Chondrocyte (in vitro differentiated cells): Measurements from ENCODE around the gene RAD18. TPM values are rescaled to one million over a fixed set of nuclear protein-coding genes. Genes with fewer than 3 reads are reported as not detected.

Experiments used
- DNase-seq: peaks from one replicate; pipeline ENCODE4 v3.0.0; 2021; ENCODE audit warnings: mixed read lengths, low spot score
- H3K27ac Mint-ChIP-seq: one replicate; pipeline ENCODE4 v1.8.0; 2021; ENCODE audit warnings: mild to moderate bottlenecking, moderate library complexity, mixed read lengths; ENCODE audit not compliant: unreplicated experiment
- H3K27me3 Mint-ChIP-seq: 2 replicates; pipeline ENCODE4 v1.8.0; 2021; ENCODE audit warnings: low read depth, mixed read lengths
- H3K36me3 Mint-ChIP-seq: 2 replicates; pipeline ENCODE4 v1.8.0; 2021; ENCODE audit warnings: low read depth, mixed read lengths
- H3K4me1 Mint-ChIP-seq: 2 replicates; pipeline ENCODE4 v1.8.0; 2021; ENCODE audit warnings: low read depth, mild to moderate bottlenecking, mixed read lengths
- H3K4me3 Mint-ChIP-seq: one replicate; pipeline ENCODE4 v1.8.0; 2021; ENCODE audit warnings: mild to moderate bottlenecking, moderate library complexity, mixed read lengths; ENCODE audit not compliant: unreplicated experiment
- H3K9me3 Mint-ChIP-seq: 2 replicates; pipeline ENCODE4 v1.8.0; 2021; ENCODE audit warnings: low read depth, mixed read lengths
- long read RNA-seq: library from polyadenylated mRNA; stranded (forward); transcript quantifications from one replicate; pipeline ENCODE4 v2.0.0, GENCODE V29; 2021
- total RNA-seq: library from RNA; stranded (reverse); gene quantifications from 3 replicates; pipeline ENCODE4 v1.2.1, GENCODE V29; 2021
- TF ChIP-seq, protein P1 (sequence below): fragments of 200-600 bp; sonication (generic); IDR thresholded peaks from 2 replicates; pipeline ENCODE4 v1.5.0; 2021; ENCODE audit warnings: antibody characterized with exemption, mild to moderate bottlenecking, moderate library complexity

RAD18 gene, protein sequence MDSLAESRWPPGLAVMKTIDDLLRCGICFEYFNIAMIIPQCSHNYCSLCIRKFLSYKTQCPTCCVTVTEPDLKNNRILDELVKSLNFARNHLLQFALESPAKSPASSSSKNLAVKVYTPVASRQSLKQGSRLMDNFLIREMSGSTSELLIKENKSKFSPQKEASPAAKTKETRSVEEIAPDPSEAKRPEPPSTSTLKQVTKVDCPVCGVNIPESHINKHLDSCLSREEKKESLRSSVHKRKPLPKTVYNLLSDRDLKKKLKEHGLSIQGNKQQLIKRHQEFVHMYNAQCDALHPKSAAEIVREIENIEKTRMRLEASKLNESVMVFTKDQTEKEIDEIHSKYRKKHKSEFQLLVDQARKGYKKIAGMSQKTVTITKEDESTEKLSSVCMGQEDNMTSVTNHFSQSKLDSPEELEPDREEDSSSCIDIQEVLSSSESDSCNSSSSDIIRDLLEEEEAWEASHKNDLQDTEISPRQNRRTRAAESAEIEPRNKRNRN
- total RNA-seq: 9.1 to 22.2 TPM (median 9.7 TPM) in 3 replicates
- long read RNA-seq, full-length matches to known transcripts: 7 of 11 reads
- long read RNA-seq, partial matches to known transcripts: 1 of 11 reads
- long read RNA-seq, other reads (novel, unspliced or antisense): 3 of 11 reads

DNA sequence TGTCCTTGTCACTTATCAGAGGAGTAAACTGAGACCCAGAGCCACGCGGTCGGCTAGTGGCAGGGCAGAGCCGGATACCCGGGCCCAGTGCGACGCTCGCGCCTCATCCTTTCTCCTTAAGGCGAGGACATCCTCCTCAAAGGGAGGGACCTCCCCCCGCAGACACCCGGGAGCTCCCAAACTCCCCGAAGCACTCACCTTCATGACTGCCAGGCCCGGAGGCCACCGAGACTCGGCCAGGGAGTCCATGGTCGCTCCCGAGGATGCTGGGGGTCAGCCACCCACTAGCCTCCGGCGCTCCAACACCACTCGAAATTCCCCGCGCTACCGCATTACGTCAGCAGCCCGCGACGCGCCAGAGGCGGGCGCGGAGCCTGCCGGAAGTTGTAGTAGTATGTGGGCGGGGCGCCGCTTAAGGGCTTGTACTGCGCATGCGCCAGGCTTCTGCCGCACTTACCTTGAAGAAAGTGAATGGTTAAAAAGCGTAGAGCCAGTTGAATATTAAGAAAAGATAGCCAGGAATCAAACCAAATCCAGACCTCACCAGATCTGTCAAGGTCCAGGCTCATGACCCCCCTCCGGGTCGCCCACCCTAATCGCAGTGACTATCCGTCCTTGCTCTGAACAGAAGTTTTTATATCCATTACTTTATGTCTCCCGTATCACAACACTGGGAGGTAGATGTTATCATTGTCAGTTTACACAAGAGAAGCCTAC, at the start of gene RAD18:
Gene RAD18 (minus strand): TSS at position 336 of the 717 bp plus-strand sequence. CDS start 87 bp downstream, at position 249.
- Mint-ChIP-seq H3K27me3 (no peaks in the 10 kb centered on the region), H3K4me3 (peak within 1 kb of the TSS; percentile 96), H3K9me3 (no peaks in the 10 kb centered on the region), H3K4me1 (peaks cover 39% of the 10 kb centered on the region), H3K27ac (peak within 1 kb of the TSS; percentile 97), H3K36me3 (peaks cover 3% of the 10 kb centered on the region)
- peak; percentile 96 for DNase-seq
- TF ChIP-seq, protein P1, sequence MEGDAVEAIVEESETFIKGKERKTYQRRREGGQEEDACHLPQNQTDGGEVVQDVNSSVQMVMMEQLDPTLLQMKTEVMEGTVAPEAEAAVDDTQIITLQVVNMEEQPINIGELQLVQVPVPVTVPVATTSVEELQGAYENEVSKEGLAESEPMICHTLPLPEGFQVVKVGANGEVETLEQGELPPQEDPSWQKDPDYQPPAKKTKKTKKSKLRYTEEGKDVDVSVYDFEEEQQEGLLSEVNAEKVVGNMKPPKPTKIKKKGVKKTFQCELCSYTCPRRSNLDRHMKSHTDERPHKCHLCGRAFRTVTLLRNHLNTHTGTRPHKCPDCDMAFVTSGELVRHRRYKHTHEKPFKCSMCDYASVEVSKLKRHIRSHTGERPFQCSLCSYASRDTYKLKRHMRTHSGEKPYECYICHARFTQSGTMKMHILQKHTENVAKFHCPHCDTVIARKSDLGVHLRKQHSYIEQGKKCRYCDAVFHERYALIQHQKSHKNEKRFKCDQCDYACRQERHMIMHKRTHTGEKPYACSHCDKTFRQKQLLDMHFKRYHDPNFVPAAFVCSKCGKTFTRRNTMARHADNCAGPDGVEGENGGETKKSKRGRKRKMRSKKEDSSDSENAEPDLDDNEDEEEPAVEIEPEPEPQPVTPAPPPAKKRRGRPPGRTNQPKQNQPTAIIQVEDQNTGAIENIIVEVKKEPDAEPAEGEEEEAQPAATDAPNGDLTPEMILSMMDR: no peak

DNA sequence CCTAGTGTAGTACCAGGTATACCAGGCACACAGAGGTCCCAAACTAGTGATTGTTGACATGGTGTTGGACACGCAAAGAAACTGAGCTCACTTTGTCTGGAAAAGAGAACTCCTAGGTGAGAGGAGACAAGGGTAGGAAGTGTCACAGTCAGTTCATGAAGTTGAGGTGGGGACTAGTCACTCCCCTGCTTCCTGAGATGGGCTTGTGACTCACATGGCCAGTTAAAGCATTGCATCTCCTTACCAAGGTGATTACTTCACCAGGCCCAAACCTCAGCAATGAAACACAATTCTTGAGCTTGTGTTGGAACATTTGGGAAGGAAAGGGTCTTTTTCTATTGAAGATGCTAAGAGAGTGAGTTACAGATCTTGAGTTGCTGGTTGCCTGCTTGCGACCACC, 49.2 kb upstream of the RAD18 start:
- no peaks in the 10 kb centered on the region for H3K4me1 Mint-ChIP-seq
- H3K36me3 Mint-ChIP-seq: peaks cover 1% of the 10 kb centered on the region
- no peak overlapping the region for H3K4me3 Mint-ChIP-seq
- no peaks in the 10 kb centered on the region for H3K9me3 Mint-ChIP-seq
- H3K27ac Mint-ChIP-seq: no peak overlapping the region
- no peak for DNase-seq
- TF ChIP-seq, protein P1: no peak
- H3K27me3 Mint-ChIP-seq: peaks cover 6% of the 10 kb centered on the region

DNA sequence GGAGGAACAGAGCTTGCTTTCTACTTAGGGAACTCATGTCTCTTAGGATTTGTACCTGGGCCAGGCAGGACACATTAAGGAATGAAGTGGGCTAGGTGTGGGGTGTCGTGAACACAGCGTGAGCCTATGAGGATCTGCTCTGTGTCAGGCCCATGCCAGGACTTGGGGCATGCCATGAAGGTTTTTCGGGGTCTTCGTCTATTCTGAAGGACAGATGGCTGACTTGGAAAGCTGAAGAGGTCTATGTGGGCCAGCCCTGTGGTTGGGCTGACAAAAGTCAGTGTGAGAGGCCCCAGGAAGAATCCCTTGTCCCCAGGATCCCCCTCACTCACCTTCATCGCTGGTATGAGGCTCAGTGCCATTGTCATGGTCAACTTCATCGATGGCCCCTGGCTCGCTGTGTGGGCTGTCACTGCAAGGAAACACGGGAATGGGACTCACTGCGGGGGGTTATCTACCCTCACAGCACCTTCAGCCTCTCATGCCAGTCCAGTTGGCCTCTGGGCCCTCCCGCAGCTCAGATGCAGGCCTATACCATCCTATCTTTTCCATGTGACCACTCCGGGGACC, 46.8 kb upstream of the RAD18 start:
- TF ChIP-seq, protein P1: no peak
- H3K27ac Mint-ChIP-seq: no peak overlapping the region
- H3K9me3 Mint-ChIP-seq: no peaks in the 10 kb centered on the region
- peaks cover 1% of the 10 kb centered on the region for H3K36me3 Mint-ChIP-seq
- peaks cover 1% of the 10 kb centered on the region for H3K27me3 Mint-ChIP-seq
- H3K4me1 Mint-ChIP-seq: no peaks in the 10 kb centered on the region
- DNase-seq: no peak
- H3K4me3 Mint-ChIP-seq: no peak overlapping the region

DNA sequence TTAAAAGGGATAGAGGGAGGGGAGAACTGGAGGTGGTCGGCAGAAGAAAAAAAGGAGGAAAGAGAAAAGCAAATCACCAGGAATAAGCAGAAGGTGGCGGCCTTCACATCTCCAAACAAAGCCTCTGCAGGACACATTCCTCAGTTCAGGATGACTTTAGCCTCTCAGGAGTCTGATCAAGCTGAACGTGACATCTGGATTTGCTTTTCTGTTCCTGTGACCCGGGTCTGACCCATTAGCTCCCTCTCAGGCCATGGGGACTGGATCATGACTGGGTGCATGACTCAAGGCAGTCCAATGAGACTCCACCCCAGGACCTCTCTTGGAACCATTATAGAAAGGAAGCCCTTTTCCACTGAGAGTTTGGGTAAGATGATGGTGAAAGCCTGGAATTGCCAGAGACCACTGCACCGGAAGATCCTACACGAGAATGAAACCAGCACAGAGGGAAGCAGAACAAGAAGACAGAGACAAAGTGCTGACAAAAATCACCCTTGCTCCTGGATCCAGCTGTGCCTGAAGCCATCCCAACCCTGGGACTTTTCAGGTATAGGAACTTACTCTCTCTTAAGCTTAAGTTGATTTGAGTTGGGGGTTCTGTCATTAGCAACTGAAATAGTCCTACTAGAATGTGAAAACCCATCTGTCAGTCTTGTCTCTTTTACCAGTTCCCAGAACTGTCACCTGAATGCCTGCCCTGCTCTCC, 45.4 kb upstream of the RAD18 start:
- Mint-ChIP-seq H3K4me1 (no peaks in the 10 kb centered on the region), H3K27ac (no peak overlapping the region), H3K9me3 (no peaks in the 10 kb centered on the region), H3K27me3 (no peaks in the 10 kb centered on the region), H3K36me3 (peaks cover 1% of the 10 kb centered on the region), H3K4me3 (no peak overlapping the region)
- DNase-seq: no peak
- TF ChIP-seq, protein P1: no peak
